HL-60 (cell line): ENCODE measurements around the gene KRT34.
"Not testable (repeated sequence)": the region's sequence is repeated elsewhere in the genome, so short reads cannot be mapped to it uniquely, and the experiment has no call there.

ENCODE experiments used
- DNase-seq, 2 experiments: peaks; one replicate each; pipeline ENCODE4 v3.0.0-alpha.2; 2010 to 2020; ENCODE audit warnings: low read depth in 1 of 2, low spot score in 1 of 2
- H3K27ac ChIP-seq: fragments of 250-450 bp; sonication (Bioruptor Pico); replicated peaks from 2 replicates; pipeline ENCODE4 v1.5.1; 2020; ENCODE audit warnings: mild to moderate bottlenecking, moderate library complexity
- H3K27me3 ChIP-seq: fragments of 250-450 bp; sonication (Bioruptor Pico); 2 replicates; pipeline ENCODE4 v1.5.1; 2021; ENCODE audit warnings: mild to moderate bottlenecking, moderate library complexity; ENCODE audit not compliant: insufficient read depth, poor library complexity, severe bottlenecking
- H3K4me3 ChIP-seq: replicated peaks from 2 replicates; pipeline ENCODE4 v1.5.1; 2011; ENCODE audit warnings: mild to moderate bottlenecking, control low read depth, low read length; ENCODE audit not compliant: insufficient read depth
- GABPA ChIP-seq: IDR thresholded peaks from 2 replicates; pipeline ENCODE4 v1.6.1; 2012; ENCODE audit warnings: low read depth
- POLR2AphosphoS5 ChIP-seq: IDR thresholded peaks from 2 replicates; pipeline ENCODE4 v1.6.1; 2012; ENCODE audit warnings: low read depth
- REST ChIP-seq: IDR thresholded peaks from 2 replicates; pipeline ENCODE4 v1.6.1; 2012; ENCODE audit warnings: low read depth; ENCODE audit not compliant: insufficient replicate concordance
- SPI1 ChIP-seq: IDR thresholded peaks from 2 replicates; pipeline ENCODE4 v1.6.1; 2012; ENCODE audit warnings: low read depth, mild to moderate bottlenecking, borderline replicate concordance
- TF ChIP-seq, protein P1 (sequence below): IDR thresholded peaks from one replicate; pipeline ENCODE4 v1.5.1; 2011; ENCODE audit warnings: low read length, control low read depth, inconsistent platforms; ENCODE audit not compliant: insufficient read depth

The KRT34 gene

DNA sequence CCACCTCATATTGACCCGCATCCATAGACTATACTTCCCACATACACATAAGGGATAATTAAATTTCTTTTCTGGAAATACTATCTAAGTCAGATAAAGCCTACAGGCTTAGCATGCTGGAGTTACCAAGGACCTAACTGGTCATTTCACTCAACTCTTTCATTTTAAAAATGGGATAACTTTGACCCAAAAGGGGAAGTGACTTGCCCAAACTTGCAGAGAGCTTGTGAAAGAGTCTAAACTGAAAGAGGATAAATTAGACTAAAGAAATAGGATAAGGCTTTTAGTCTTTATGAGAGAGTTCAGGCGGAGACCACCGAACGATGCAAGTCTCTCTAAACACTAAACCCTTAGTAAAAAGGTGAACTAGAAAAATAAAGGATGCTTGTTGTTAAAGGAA, 27.6 kb downstream of the KRT34 start:
- no peak overlapping the region for H3K4me3 ChIP-seq
- no peak for TF ChIP-seq REST
- peak; percentile 96 for TF ChIP-seq SPI1
- no peak overlapping the region for H3K27ac ChIP-seq
- no peaks in the 10 kb centered on the region for H3K27me3 ChIP-seq
- DNase-seq, result peak in 1 of 2 experiments; percentile 18

DNA sequence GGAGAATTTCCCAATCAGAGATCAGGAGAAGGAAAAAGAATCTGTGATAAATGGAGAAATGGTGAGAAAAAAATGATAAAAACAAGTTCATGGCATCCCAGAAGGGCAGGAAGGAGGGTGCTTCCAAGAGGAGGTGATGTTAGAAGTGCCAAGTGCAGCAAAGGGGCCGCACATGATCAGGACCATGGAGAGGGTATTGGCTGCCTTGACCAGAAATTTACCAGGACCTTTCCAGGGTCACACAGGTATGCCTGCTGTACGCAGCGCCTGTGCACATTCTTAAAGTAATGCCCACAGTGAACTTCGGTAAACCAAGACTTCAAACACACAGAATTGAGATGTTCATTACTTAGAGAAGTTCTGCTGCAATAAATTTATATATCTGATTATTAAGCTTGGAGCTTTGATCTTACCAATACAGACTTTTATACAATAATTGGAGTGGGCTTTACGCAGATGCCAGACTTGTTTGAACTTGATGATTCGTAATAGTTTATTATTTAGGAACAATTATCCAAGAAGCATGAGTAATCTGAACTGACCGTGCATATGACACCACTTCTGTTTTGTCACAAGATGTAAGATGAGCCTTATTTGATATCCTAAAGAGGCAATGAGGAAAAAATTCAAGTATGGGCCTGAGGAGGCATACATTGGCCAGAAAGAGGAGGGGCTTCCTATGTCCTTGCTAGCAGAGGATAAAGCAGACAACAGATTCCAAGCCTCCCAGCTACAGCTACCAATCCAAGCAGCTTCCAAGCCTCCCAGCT, 29.3 kb downstream of the KRT34 start:
- peak; percentile 90 for TF ChIP-seq REST
- TF ChIP-seq, protein P1, sequence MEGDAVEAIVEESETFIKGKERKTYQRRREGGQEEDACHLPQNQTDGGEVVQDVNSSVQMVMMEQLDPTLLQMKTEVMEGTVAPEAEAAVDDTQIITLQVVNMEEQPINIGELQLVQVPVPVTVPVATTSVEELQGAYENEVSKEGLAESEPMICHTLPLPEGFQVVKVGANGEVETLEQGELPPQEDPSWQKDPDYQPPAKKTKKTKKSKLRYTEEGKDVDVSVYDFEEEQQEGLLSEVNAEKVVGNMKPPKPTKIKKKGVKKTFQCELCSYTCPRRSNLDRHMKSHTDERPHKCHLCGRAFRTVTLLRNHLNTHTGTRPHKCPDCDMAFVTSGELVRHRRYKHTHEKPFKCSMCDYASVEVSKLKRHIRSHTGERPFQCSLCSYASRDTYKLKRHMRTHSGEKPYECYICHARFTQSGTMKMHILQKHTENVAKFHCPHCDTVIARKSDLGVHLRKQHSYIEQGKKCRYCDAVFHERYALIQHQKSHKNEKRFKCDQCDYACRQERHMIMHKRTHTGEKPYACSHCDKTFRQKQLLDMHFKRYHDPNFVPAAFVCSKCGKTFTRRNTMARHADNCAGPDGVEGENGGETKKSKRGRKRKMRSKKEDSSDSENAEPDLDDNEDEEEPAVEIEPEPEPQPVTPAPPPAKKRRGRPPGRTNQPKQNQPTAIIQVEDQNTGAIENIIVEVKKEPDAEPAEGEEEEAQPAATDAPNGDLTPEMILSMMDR, result no peak
- H3K4me3 ChIP-seq, result no peak overlapping the region
- no peak overlapping the region for H3K27ac ChIP-seq
- DNase-seq, result no peak
- no peaks in the 10 kb centered on the region for H3K27me3 ChIP-seq

GRCh38 chr17:41351177-41351576, 30.9 kb downstream of the KRT34 start:
- DNase-seq, result no peak

DNA sequence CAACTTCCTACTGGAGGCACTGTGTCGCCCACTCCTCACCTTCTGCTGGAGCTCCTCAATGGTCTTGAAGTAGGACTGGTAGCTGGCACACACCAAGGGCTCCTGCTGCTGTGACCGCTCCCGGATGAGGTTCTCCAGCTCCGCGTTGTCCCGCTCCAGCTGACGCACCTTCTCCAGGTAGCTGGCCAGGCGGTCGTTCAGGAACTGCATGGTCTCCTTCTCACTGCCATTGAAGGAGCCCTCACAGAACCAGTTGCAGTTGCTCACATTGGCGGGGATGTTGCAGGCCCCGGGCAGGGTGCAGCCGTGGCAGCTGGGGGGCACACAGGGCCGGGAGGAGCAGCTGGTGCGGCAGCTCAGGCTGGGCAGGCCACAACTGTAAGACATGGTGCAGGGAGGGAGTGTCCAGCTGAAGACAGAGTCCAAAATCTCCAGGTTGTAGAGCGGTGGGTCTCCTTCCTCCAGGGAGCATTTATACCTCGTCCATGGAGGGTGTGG, 31.7 kb downstream of the KRT34 start, which contains the start of gene KRT33A:
Gene KRT33A (minus strand): TSS at position 448 of the 498 bp plus-strand sequence. CDS start 61 bp downstream, at position 387.
- DNase-seq, H3K4me3 ChIP-seq, H3K27me3 ChIP-seq, H3K27ac ChIP-seq: not testable (repeated sequence)

More at GRCh38 chr17:41351177-41351576, 30.9 kb downstream of the KRT34 start:
- TF ChIP-seq GABPA (no peak), SPI1 (no peak), REST (no peak), POLR2AphosphoS5 (no peak)
- TF ChIP-seq, protein P1, result no peak
- Histone ChIP-seq H3K4me3 (no peak overlapping the region), H3K27ac (no peak overlapping the region), H3K27me3 (no peaks in the 10 kb centered on the region)
